Smooth muscle cell (in vitro differentiated cells): ENCODE measurements around the gene PDE8B. TPM values are rescaled to one million over a fixed set of nuclear protein-coding genes. Genes with fewer than 3 reads are reported as not detected.

ENCODE experiments used
- DNase-seq: peaks from one replicate; lab custom pipeline; 2025; ENCODE audit not compliant: unreplicated experiment; lab: John Stamatoyannopoulos, UW
- H2AFZ ChIP-seq: fragments of 200-600 bp; sonication (generic); 2 replicates; pipeline ENCODE4 v1.6.0; 2016; ENCODE audit warnings: antibody characterized with exemption, low read depth, mild to moderate bottlenecking
- H3F3A ChIP-seq: fragments of 200-600 bp; sonication (generic); 2 replicates; pipeline ENCODE4 v1.6.0; 2017; ENCODE audit warnings: antibody characterized with exemption, low read depth
- H3K27ac ChIP-seq: fragments of 200-600 bp; sonication (generic); 2 replicates; pipeline ENCODE4 v1.5.1; 2016; ENCODE audit warnings: low read depth, mild to moderate bottlenecking
- H3K27me3 ChIP-seq: fragments of 200-600 bp; sonication (generic); 2 replicates; pipeline ENCODE4 v1.6.1; 2016; ENCODE audit warnings: low read depth, mild to moderate bottlenecking
- H3K36me3 ChIP-seq: fragments of 200-600 bp; sonication (generic); 2 replicates; pipeline ENCODE4 v1.5.1; 2016; ENCODE audit warnings: low read depth
- H3K4me1 ChIP-seq: fragments of 200-600 bp; sonication (generic); 2 replicates; pipeline ENCODE4 v1.5.1; 2016; ENCODE audit warnings: low read depth
- H3K4me2 ChIP-seq: fragments of 200-600 bp; sonication (generic); 2 replicates; pipeline ENCODE4 v1.6.0; 2016; ENCODE audit warnings: mild to moderate bottlenecking
- H3K4me3 ChIP-seq: fragments of 200-600 bp; sonication (generic); 2 replicates; pipeline ENCODE4 v1.5.1; 2016; ENCODE audit warnings: mild to moderate bottlenecking
- H3K79me2 ChIP-seq: fragments of 200-600 bp; sonication (generic); 2 replicates; pipeline ENCODE4 v1.6.0; 2016; ENCODE audit warnings: low read depth, mild to moderate bottlenecking
- H3K9ac ChIP-seq: fragments of 200-600 bp; sonication (generic); 2 replicates; pipeline ENCODE4 v1.6.0; 2016; ENCODE audit warnings: low read depth
- H3K9me3 ChIP-seq: fragments of 200-600 bp; sonication (generic); replicated peaks from 2 replicates; pipeline ENCODE4 v1.5.1; 2016; ENCODE audit warnings: low read depth
- H4K20me1 ChIP-seq: fragments of 200-600 bp; sonication (generic); 2 replicates; pipeline ENCODE4 v1.6.0; 2016; ENCODE audit warnings: low read depth
- WGBS: methylation state at CpG from one replicate; pipeline ENCODE4 v1.1.7; 2016; ENCODE audit warnings: low lambda C conversion rate; 5-methylcytosine and 5-hydroxymethylcytosine counted together
- polyA plus RNA-seq: library from polyadenylated mRNA; unstranded; fragments of >200 nt; fragmentation: Nextera tagmentation; extraction: Ambion mirVana; gene quantifications from 2 replicates; pipeline ENCODE4 v1.2.1, GENCODE V29; 2016
- total RNA-seq: library from RNA; depleted of rRNA; stranded (reverse); fragments of >200 nt; gene quantifications from 2 replicates; pipeline ENCODE4 v1.2.3, GENCODE V29; 2014
- TF ChIP-seq, protein P1 (sequence below): fragments of 200-600 bp; sonication (generic); IDR thresholded peaks from 2 replicates; pipeline ENCODE4 v1.5.1; 2017; ENCODE audit warnings: borderline replicate concordance, mild to moderate bottlenecking, antibody characterized with exemption; ENCODE audit not compliant: insufficient read depth, poor library complexity, severe bottlenecking

Gene PDE8B
- total and polyA plus RNA-seq, 2 experiments from 2014 or later, result 0.13 to 0.18 TPM

DNA sequence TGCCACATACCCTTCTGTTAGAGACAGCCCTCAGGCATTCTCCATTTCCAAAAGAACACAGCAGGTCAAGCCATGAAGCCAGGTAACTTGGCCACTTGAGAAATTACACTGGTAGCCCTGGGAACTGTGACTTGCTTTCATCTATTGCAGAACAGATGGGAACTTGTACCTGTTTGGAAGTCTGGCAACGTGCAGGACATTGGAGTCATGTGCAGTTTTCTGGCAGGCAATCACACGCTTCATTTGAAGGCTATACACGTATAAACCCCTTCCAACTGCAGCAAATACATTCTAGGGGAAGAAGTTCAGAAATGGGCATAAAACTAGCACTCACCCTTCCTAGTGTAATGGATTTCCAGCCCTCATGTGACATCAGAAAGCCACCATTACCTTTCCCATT is 227.6 kb downstream of the PDE8B start:
- H3K9me3 ChIP-seq, result no peaks in the 10 kb centered on the region

DNA sequence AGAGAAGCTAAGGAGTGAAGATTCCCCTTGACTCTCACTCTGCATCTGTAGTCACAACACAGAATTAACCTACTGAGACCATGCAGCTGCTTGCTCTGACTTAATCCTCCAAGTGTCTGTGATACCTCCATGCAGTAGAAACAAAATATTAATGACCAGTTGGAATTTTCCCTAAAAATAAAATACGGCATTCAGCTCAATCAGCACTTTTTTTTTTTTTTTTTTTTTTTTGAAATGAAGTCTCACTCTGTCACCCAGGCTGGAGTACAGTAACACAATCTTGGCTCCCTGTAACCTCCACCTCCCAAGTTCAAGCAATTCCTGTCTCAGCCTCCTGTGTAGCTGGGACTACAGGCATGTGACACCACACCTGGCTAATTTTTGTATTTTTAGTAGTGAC is 233.2 kb downstream of the PDE8B start:
- Histone ChIP-seq H3K27ac (no peak overlapping the region), H3K4me2 (no peak overlapping the region), H3K9ac (no peak overlapping the region), H3K4me1 (no peaks in the 10 kb centered on the region), H3K9me3 (no peaks in the 10 kb centered on the region), H3K4me3 (no peak overlapping the region), H3F3A (no peaks in the 10 kb centered on the region), H3K36me3 (peaks cover 23% of the 10 kb centered on the region), H2AFZ (no peak overlapping the region), H3K79me2 (peaks cover 5% of the 10 kb centered on the region), H3K27me3 (no peaks in the 10 kb centered on the region), H4K20me1 (peaks cover 35% of the 10 kb centered on the region)
- TF ChIP-seq, protein P1, sequence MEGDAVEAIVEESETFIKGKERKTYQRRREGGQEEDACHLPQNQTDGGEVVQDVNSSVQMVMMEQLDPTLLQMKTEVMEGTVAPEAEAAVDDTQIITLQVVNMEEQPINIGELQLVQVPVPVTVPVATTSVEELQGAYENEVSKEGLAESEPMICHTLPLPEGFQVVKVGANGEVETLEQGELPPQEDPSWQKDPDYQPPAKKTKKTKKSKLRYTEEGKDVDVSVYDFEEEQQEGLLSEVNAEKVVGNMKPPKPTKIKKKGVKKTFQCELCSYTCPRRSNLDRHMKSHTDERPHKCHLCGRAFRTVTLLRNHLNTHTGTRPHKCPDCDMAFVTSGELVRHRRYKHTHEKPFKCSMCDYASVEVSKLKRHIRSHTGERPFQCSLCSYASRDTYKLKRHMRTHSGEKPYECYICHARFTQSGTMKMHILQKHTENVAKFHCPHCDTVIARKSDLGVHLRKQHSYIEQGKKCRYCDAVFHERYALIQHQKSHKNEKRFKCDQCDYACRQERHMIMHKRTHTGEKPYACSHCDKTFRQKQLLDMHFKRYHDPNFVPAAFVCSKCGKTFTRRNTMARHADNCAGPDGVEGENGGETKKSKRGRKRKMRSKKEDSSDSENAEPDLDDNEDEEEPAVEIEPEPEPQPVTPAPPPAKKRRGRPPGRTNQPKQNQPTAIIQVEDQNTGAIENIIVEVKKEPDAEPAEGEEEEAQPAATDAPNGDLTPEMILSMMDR, result no peak
- no peak for DNase-seq
- 92% methylated on average over 1 of the region's 1 CpG for WGBS

More for the DNA sequence above, 227.6 kb downstream of the PDE8B start:
- Histone ChIP-seq H2AFZ (no peak overlapping the region), H3K4me1 (no peaks in the 10 kb centered on the region), H3K9ac (no peak overlapping the region), H3K4me3 (no peak overlapping the region), H3K36me3 (peaks cover 21% of the 10 kb centered on the region), H4K20me1 (peaks cover 6% of the 10 kb centered on the region), H3K4me2 (no peak overlapping the region), H3K27me3 (no peaks in the 10 kb centered on the region), H3K79me2 (no peaks in the 10 kb centered on the region), H3F3A (no peaks in the 10 kb centered on the region), H3K27ac (no peak overlapping the region)
- 64% methylated on average over 3 of the region's 3 CpGs for WGBS
- TF ChIP-seq, protein P1, result no peak
- DNase-seq, result no peak

DNA sequence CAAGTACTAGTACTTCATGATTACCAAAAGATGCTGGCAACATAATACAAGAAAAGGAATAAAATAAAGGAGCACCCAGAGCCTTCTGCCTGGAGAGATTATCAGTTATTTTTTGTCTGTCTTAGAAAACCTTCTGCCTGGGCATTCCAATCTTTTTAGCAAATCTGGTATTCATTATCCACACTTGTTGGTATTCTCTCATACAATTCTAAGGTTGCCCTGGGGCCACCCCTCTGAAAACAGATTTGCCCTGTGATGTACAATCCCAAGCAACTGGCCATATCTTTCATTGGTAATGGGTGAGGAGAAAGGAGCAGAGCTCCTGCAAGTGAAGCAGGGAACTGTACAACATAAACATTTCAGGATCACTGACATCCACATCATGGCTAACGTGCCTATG is 233.9 kb downstream of the PDE8B start:
- H2AFZ ChIP-seq, result no peak overlapping the region
- 97% methylated on average over 1 of the region's 1 CpG for WGBS
- peaks cover 5% of the 10 kb centered on the region for H3K79me2 ChIP-seq
- H3K9ac ChIP-seq, result no peak overlapping the region
- H3K36me3 ChIP-seq, result peaks cover 27% of the 10 kb centered on the region
- H4K20me1 ChIP-seq, result peaks cover 35% of the 10 kb centered on the region
- no peaks in the 10 kb centered on the region for H3K4me1 ChIP-seq
- no peaks in the 10 kb centered on the region for H3K27me3 ChIP-seq
- DNase-seq, result no peak
- no peaks in the 10 kb centered on the region for H3F3A ChIP-seq
- no peak overlapping the region for H3K4me3 ChIP-seq
- H3K27ac ChIP-seq, result no peak overlapping the region
- no peaks in the 10 kb centered on the region for H3K9me3 ChIP-seq
- no peak overlapping the region for H3K4me2 ChIP-seq
- TF ChIP-seq, protein P1, result no peak

DNA sequence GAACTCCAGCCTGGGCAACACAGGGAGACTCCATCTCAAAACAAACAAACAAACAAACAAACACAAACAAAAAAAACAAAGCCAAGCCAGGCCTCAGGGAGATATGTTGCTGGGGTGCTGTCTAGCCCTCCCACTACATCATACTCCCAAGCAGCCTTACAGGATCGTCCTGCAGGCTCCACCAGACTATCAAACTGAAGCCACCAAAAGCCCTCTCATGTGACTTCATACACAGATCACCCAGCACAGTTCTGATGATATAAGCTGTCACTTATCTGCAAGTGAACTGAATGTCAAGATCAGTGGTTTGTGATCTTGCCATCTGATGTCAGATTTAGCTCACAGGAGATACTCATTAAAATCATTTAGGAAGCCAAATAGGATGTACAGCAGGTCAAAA is 238.4 kb downstream of the PDE8B start:
- Histone ChIP-seq H3F3A (no peaks in the 10 kb centered on the region), H3K4me3 (no peak overlapping the region), H3K4me1 (no peaks in the 10 kb centered on the region), H3K27me3 (no peaks in the 10 kb centered on the region), H4K20me1 (peaks cover 22% of the 10 kb centered on the region), H3K36me3 (peaks cover 21% of the 10 kb centered on the region), H3K27ac (no peak overlapping the region), H3K4me2 (no peak overlapping the region), H3K9me3 (no peaks in the 10 kb centered on the region), H3K9ac (no peak overlapping the region), H3K79me2 (peaks cover 5% of the 10 kb centered on the region), H2AFZ (no peak overlapping the region)
- DNase-seq, result no peak
- TF ChIP-seq, protein P1, result no peak
- WGBS, result 100% methylated on average over 1 of the region's 1 CpG
